GM23338 (cell line): ENCODE data around the gene SOD2. TPM values are rescaled to one million over a fixed set of nuclear protein-coding genes. Genes with fewer than 3 reads are reported as not detected.

ENCODE experiments used
- ATAC-seq: fragments of 200-7000 bp; cut with Tn5 transposase; 3 replicates; pipeline ENCODE4 v1.9.1; 2020
- DNase-seq: peaks from one replicate; pipeline ENCODE4 v3.0.0-alpha.2; 2015; ENCODE audit warnings: low spot score
- H2AFZ ChIP-seq: fragments of 200-600 bp; sonication (generic); 2 replicates; pipeline ENCODE4 v1.8.0; 2016; ENCODE audit warnings: antibody characterized with exemption, mild to moderate bottlenecking, moderate library complexity
- H3F3A ChIP-seq: fragments of 200-600 bp; sonication (generic); replicated peaks from 2 replicates; pipeline ENCODE4 v1.8.0; 2017; ENCODE audit warnings: antibody characterized with exemption, mixed run types, low read depth
- H3K27ac ChIP-seq: fragments of 200-600 bp; sonication (generic); 2 replicates; pipeline ENCODE4 v1.6.1; 2016; ENCODE audit warnings: low read depth
- H3K27me3 ChIP-seq: fragments of 200-600 bp; sonication (generic); 2 replicates; pipeline ENCODE4 v1.8.0; 2016; ENCODE audit warnings: mild to moderate bottlenecking, mixed run types, moderate library complexity; ENCODE audit not compliant: insufficient read depth
- H3K36me3 ChIP-seq: fragments of 200-600 bp; sonication (generic); 2 replicates; pipeline ENCODE4 v1.8.0; 2016; ENCODE audit warnings: mild to moderate bottlenecking; ENCODE audit not compliant: insufficient read depth
- H3K4me1 ChIP-seq: fragments of 200-600 bp; sonication (generic); 2 replicates; pipeline ENCODE4 v1.8.0; 2016; ENCODE audit warnings: mild to moderate bottlenecking, moderate library complexity; ENCODE audit not compliant: insufficient read depth
- H3K4me2 ChIP-seq: fragments of 200-600 bp; sonication (generic); 2 replicates; pipeline ENCODE4 v1.7.1; 2017; ENCODE audit warnings: mixed run types
- H3K4me3 ChIP-seq: fragments of 200-600 bp; sonication (generic); 2 replicates; pipeline ENCODE4 v1.6.1; 2016; ENCODE audit warnings: mixed run types
- H3K79me2 ChIP-seq: fragments of 200-600 bp; sonication (generic); replicated peaks from 2 replicates; pipeline ENCODE4 v1.8.0; 2017; ENCODE audit warnings: mild to moderate bottlenecking; ENCODE audit not compliant: insufficient read depth
- H3K9me2 ChIP-seq: fragments of 200-600 bp; sonication (generic); 2 replicates; pipeline ENCODE4 v1.8.0; 2017; ENCODE audit not compliant: insufficient read depth
- H4K20me1 ChIP-seq: fragments of 200-600 bp; sonication (generic); replicated peaks from 2 replicates; pipeline ENCODE4 v1.8.0; 2017; ENCODE audit warnings: mild to moderate bottlenecking; ENCODE audit not compliant: insufficient read depth
- H3K27ac Mint-ChIP-seq: 2 replicates; pipeline ENCODE4 v1.8.0; 2020; ENCODE audit warnings: inconsistent platforms, mild to moderate bottlenecking, moderate library complexity, mixed read lengths
- H3K27me3 Mint-ChIP-seq: 3 replicates; pipeline ENCODE4 v1.8.0; 2022; ENCODE audit warnings: low read depth, mild to moderate bottlenecking, moderate library complexity, mixed read lengths, inconsistent platforms; ENCODE audit not compliant: insufficient read depth, poor library complexity
- H3K36me3 Mint-ChIP-seq: 3 replicates; pipeline ENCODE4 v1.8.0; 2021; ENCODE audit warnings: low read depth, mild to moderate bottlenecking, inconsistent platforms, moderate library complexity, mixed read lengths
- H3K4me1 Mint-ChIP-seq: 3 replicates; pipeline ENCODE4 v1.8.0; 2020; ENCODE audit warnings: mild to moderate bottlenecking, inconsistent platforms, mixed read lengths
- H3K4me3 Mint-ChIP-seq: 3 replicates; pipeline ENCODE4 v1.8.0; 2021; ENCODE audit warnings: moderate library complexity, mild to moderate bottlenecking, inconsistent platforms, mixed read lengths
- H3K9me3 Mint-ChIP-seq: 3 replicates; pipeline ENCODE4 v1.8.0; 2020; ENCODE audit warnings: moderate library complexity, mild to moderate bottlenecking, inconsistent platforms, mixed read lengths
- CREB1 ChIP-seq: fragments of 250-450 bp; sonication (Bioruptor Pico); IDR thresholded peaks from 2 replicates; pipeline ENCODE4 v1.5.0; 2020; ENCODE audit warnings: low read depth, mild to moderate bottlenecking, moderate library complexity
- EZH2 ChIP-seq: fragments of 200-600 bp; sonication (generic); IDR thresholded peaks from one replicate; pipeline ENCODE4 v1.8.0; 2017; ENCODE audit warnings: antibody characterized with exemption, mild to moderate bottlenecking, low read depth; ENCODE audit not compliant: unreplicated experiment
- EZH2phosphoT487 ChIP-seq: fragments of 200-600 bp; sonication (generic); IDR thresholded peaks from one replicate; pipeline ENCODE4 v1.8.1; 2018; ENCODE audit warnings: antibody characterized with exemption; ENCODE audit not compliant: unreplicated experiment
- JUNB ChIP-seq: IDR thresholded peaks from one replicate; pipeline ENCODE4 v1.6.1; 2016; ENCODE audit warnings: antibody characterized with exemption; ENCODE audit not compliant: unreplicated experiment
- NANOG ChIP-seq: IDR thresholded peaks from 2 replicates; pipeline ENCODE4 v1.6.1; 2016; ENCODE audit warnings: antibody characterized with exemption, borderline replicate concordance
- POLR2AphosphoS5 ChIP-seq: IDR thresholded peaks from 2 replicates; pipeline ENCODE4 v1.6.1; 2016; ENCODE audit warnings: antibody characterized with exemption, low read depth
- STAT1 ChIP-seq: IDR thresholded peaks from one replicate; pipeline ENCODE4 v1.6.1; 2016; ENCODE audit warnings: antibody characterized with exemption; ENCODE audit not compliant: unreplicated experiment
- ZNF114 ChIP-seq: fragments of 250-450 bp; sonication (Bioruptor Pico); IDR thresholded peaks from 2 replicates; pipeline ENCODE4 v1.5.0; 2020; ENCODE audit warnings: mild to moderate bottlenecking, moderate library complexity
- ZNF331 ChIP-seq: fragments of 250-450 bp; sonication (Bioruptor Pico); IDR thresholded peaks from 2 replicates; pipeline ENCODE4 v1.5.0; 2020; ENCODE audit warnings: low read depth, mild to moderate bottlenecking, moderate library complexity
- polyA plus RNA-seq: library from polyadenylated mRNA; unstranded; fragments of >200 nt; fragmentation: Nextera tagmentation; extraction: Ambion mirVana; gene quantifications from 2 replicates; pipeline ENCODE4 v1.2.1, GENCODE V29; 2016
- total RNA-seq: library from RNA; depleted of rRNA; stranded (reverse); fragments of >200 nt; shearing (Covaris generic); gene quantifications from 2 replicates; pipeline ENCODE4 v1.2.3, GENCODE V29; 2014
- TF ChIP-seq, protein P1 (sequence below): IDR thresholded peaks from 2 replicates; pipeline ENCODE4 v1.6.1; 2016; ENCODE audit warnings: antibody characterized with exemption
- TF ChIP-seq, protein P2 (sequence below): IDR thresholded peaks from one replicate; pipeline ENCODE4 v1.6.1; 2018; ENCODE audit warnings: antibody characterized with exemption; ENCODE audit not compliant: unreplicated experiment
- TF ChIP-seq, protein P3 (sequence below), 2 experiments: fragments of 200-600 bp in 1 of 2; sonication (generic) in 1 of 2; conservative IDR thresholded peaks; 2 replicates each; pipeline versions ENCODE4 v1.5.1 to v1.6.1; 2016 to 2017; ENCODE audit warnings: antibody characterized with exemption in 2 of 2, low read depth in 2 of 2, mild to moderate bottlenecking in 2 of 2, moderate library complexity in 1 of 2
- TF ChIP-seq, protein P4 (sequence below): fragments of 250-450 bp; sonication (Bioruptor Pico); IDR thresholded peaks from 2 replicates; pipeline ENCODE4 v1.5.0; 2020; ENCODE audit warnings: mild to moderate bottlenecking, moderate library complexity

The SOD2 gene
- total and polyA plus RNA-seq, 2 experiments from 2014 or later = 44.1 to 73.0 TPM

DNA sequence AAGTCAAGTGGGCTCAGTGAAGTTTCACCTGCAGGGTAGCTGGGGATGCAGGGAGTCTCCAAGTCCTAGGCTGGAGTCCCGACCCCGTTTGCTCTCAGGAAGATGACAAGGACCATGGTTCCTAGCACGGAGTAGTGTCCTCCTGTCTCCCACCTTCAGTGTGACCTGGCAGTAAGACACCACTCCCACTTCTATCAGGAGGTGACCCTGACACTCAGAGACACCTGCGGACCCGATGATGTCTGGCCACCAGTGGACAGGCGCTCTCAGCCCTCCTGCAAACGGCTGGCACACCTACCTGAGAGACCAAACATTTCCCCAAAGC is 1.1 kb downstream of the SOD2 start:
- Histone ChIP-seq H3K27me3 (no peaks in the 10 kb centered on the region), H3K4me3 (peak overlapping the region; percentile 95), H3K36me3 (peaks cover 11% of the 10 kb centered on the region; the same call in 1 of the 2 replicates), H3K79me2 (peaks cover 57% of the 10 kb centered on the region), H3K27ac (no peak overlapping the region), H3K4me2 (peak overlapping the region; percentile 96), H3K9me2 (no peaks in the 10 kb centered on the region), H4K20me1 (peaks cover 12% of the 10 kb centered on the region; the same call in 1 of the 2 replicates), H3K4me1 (peaks cover 18% of the 10 kb centered on the region), H3F3A (0 out of 2 replicates have a peak, but pooled peaks cover 8% of the 10 kb centered on the region), H2AFZ (no peak overlapping the region)
- Mint-ChIP-seq H3K4me1 (peaks cover 20% of the 10 kb centered on the region), H3K27ac (no peak overlapping the region), H3K4me3 (peak overlapping the region; percentile 94), H3K27me3 (peaks cover 11% of the 10 kb centered on the region), H3K36me3 (peaks cover 33% of the 10 kb centered on the region), H3K9me3 (no peaks in the 10 kb centered on the region)
- ATAC-seq = no peak
- no peak for TF ChIP-seq CREB1
- no peak for TF ChIP-seq POLR2AphosphoS5
- TF ChIP-seq, protein P1, sequence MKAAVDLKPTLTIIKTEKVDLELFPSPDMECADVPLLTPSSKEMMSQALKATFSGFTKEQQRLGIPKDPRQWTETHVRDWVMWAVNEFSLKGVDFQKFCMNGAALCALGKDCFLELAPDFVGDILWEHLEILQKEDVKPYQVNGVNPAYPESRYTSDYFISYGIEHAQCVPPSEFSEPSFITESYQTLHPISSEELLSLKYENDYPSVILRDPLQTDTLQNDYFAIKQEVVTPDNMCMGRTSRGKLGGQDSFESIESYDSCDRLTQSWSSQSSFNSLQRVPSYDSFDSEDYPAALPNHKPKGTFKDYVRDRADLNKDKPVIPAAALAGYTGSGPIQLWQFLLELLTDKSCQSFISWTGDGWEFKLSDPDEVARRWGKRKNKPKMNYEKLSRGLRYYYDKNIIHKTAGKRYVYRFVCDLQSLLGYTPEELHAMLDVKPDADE = no peak
- no peak for TF ChIP-seq EZH2phosphoT487
- TF ChIP-seq ZNF114 = no peak
- TF ChIP-seq EZH2 = no peak
- TF ChIP-seq, protein P2, sequence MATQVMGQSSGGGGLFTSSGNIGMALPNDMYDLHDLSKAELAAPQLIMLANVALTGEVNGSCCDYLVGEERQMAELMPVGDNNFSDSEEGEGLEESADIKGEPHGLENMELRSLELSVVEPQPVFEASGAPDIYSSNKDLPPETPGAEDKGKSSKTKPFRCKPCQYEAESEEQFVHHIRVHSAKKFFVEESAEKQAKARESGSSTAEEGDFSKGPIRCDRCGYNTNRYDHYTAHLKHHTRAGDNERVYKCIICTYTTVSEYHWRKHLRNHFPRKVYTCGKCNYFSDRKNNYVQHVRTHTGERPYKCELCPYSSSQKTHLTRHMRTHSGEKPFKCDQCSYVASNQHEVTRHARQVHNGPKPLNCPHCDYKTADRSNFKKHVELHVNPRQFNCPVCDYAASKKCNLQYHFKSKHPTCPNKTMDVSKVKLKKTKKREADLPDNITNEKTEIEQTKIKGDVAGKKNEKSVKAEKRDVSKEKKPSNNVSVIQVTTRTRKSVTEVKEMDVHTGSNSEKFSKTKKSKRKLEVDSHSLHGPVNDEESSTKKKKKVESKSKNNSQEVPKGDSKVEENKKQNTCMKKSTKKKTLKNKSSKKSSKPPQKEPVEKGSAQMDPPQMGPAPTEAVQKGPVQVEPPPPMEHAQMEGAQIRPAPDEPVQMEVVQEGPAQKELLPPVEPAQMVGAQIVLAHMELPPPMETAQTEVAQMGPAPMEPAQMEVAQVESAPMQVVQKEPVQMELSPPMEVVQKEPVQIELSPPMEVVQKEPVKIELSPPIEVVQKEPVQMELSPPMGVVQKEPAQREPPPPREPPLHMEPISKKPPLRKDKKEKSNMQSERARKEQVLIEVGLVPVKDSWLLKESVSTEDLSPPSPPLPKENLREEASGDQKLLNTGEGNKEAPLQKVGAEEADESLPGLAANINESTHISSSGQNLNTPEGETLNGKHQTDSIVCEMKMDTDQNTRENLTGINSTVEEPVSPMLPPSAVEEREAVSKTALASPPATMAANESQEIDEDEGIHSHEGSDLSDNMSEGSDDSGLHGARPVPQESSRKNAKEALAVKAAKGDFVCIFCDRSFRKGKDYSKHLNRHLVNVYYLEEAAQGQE = no peak
- TF ChIP-seq ZNF331 (CRISPR knock-in tag) = no peak
- TF ChIP-seq, protein P3, sequence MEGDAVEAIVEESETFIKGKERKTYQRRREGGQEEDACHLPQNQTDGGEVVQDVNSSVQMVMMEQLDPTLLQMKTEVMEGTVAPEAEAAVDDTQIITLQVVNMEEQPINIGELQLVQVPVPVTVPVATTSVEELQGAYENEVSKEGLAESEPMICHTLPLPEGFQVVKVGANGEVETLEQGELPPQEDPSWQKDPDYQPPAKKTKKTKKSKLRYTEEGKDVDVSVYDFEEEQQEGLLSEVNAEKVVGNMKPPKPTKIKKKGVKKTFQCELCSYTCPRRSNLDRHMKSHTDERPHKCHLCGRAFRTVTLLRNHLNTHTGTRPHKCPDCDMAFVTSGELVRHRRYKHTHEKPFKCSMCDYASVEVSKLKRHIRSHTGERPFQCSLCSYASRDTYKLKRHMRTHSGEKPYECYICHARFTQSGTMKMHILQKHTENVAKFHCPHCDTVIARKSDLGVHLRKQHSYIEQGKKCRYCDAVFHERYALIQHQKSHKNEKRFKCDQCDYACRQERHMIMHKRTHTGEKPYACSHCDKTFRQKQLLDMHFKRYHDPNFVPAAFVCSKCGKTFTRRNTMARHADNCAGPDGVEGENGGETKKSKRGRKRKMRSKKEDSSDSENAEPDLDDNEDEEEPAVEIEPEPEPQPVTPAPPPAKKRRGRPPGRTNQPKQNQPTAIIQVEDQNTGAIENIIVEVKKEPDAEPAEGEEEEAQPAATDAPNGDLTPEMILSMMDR (conservative IDR thresholded peaks at IDR 0.05; ENCODE audit: low read depth in 2 of 2) = no peak
- TF ChIP-seq, protein P4, sequence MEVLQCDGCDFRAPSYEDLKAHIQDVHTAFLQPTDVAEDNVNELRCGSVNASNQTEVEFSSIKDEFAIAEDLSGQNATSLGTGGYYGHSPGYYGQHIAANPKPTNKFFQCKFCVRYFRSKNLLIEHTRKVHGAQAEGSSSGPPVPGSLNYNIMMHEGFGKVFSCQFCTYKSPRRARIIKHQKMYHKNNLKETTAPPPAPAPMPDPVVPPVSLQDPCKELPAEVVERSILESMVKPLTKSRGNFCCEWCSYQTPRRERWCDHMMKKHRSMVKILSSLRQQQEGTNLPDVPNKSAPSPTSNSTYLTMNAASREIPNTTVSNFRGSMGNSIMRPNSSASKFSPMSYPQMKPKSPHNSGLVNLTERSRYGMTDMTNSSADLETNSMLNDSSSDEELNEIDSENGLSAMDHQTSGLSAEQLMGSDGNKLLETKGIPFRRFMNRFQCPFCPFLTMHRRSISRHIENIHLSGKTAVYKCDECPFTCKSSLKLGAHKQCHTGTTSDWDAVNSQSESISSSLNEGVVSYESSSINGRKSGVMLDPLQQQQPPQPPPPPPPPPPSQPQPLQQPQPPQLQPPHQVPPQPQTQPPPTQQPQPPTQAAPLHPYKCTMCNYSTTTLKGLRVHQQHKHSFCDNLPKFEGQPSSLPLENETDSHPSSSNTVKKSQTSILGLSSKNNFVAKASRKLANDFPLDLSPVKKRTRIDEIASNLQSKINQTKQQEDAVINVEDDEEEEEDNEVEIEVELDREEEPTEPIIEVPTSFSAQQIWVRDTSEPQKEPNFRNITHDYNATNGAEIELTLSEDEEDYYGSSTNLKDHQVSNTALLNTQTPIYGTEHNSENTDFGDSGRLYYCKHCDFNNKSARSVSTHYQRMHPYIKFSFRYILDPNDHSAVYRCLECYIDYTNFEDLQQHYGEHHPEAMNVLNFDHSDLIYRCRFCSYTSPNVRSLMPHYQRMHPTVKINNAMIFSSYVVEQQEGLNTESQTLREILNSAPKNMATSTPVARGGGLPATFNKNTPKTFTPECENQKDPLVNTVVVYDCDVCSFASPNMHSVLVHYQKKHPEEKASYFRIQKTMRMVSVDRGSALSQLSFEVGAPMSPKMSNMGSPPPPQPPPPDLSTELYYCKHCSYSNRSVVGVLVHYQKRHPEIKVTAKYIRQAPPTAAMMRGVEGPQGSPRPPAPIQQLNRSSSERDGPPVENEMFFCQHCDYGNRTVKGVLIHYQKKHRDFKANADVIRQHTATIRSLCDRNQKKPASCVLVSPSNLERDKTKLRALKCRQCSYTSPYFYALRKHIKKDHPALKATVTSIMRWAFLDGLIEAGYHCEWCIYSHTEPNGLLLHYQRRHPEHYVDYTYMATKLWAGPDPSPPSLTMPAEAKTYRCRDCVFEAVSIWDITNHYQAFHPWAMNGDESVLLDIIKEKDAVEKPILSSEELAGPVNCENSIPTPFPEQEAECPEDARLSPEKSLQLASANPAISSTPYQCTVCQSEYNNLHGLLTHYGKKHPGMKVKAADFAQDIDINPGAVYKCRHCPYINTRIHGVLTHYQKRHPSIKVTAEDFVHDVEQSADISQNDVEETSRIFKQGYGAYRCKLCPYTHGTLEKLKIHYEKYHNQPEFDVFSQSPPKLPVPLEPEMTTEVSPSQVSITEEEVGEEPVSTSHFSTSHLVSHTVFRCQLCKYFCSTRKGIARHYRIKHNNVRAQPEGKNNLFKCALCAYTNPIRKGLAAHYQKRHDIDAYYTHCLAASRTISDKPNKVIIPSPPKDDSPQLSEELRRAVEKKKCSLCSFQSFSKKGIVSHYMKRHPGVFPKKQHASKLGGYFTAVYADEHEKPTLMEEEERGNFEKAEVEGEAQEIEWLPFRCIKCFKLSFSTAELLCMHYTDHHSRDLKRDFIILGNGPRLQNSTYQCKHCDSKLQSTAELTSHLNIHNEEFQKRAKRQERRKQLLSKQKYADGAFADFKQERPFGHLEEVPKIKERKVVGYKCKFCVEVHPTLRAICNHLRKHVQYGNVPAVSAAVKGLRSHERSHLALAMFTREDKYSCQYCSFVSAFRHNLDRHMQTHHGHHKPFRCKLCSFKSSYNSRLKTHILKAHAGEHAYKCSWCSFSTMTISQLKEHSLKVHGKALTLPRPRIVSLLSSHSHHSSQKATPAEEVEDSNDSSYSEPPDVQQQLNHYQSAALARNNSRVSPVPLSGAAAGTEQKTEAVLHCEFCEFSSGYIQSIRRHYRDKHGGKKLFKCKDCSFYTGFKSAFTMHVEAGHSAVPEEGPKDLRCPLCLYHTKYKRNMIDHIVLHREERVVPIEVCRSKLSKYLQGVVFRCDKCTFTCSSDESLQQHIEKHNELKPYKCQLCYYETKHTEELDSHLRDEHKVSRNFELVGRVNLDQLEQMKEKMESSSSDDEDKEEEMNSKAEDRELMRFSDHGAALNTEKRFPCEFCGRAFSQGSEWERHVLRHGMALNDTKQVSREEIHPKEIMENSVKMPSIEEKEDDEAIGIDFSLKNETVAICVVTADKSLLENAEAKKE (CRISPR knock-in tag) = no peak
- no peak for TF ChIP-seq NANOG
- TF ChIP-seq JUNB = no peak
- no peak for TF ChIP-seq STAT1
- peak; percentile 16 for DNase-seq
